OCI-LY1 (cell line): Measurements from ENCODE around the gene CDC42EP3.

Experiments
- H2AFZ ChIP-seq: fragments of 200-600 bp; sonication (generic), shearing (Covaris generic); 2 replicates; pipeline ENCODE4 v1.6.0; 2014; ENCODE audit warnings: antibody characterized with exemption, mild to moderate bottlenecking, low read length
- H3F3A ChIP-seq: fragments of 200-600 bp; sonication (generic), shearing (Covaris generic); 2 replicates; pipeline ENCODE4 v1.6.0; 2014; ENCODE audit warnings: mild to moderate bottlenecking, antibody characterized with exemption, low read length, moderate library complexity; ENCODE audit not compliant: insufficient read depth
- H3K27ac ChIP-seq: fragments of 200-600 bp; sonication (generic); 2 replicates; pipeline ENCODE4 v1.5.1; 2014; ENCODE audit warnings: low read length, mixed run types, mild to moderate bottlenecking, low read depth; ENCODE audit not compliant: poor library complexity, severe bottlenecking
- H3K27me3 ChIP-seq: fragments of 200-600 bp; sonication (generic); 2 replicates; pipeline ENCODE4 v1.6.0; 2014; ENCODE audit warnings: antibody characterized with exemption, mild to moderate bottlenecking, low read length, moderate library complexity; ENCODE audit not compliant: insufficient read depth
- H3K36me3 ChIP-seq: fragments of 200-600 bp; sonication (generic); 2 replicates; pipeline ENCODE4 v1.6.1; 2014; ENCODE audit warnings: mild to moderate bottlenecking, antibody characterized with exemption, low read length, moderate library complexity, mixed read lengths; ENCODE audit not compliant: insufficient read depth
- H3K4me1 ChIP-seq: fragments of 200-600 bp; sonication (generic); 2 replicates; pipeline ENCODE4 v1.5.1; 2014; ENCODE audit warnings: mild to moderate bottlenecking, low read length, moderate library complexity; ENCODE audit not compliant: insufficient read depth, severe bottlenecking
- H3K4me2 ChIP-seq: fragments of 200-600 bp; sonication (generic), shearing (Covaris generic); 2 replicates; pipeline ENCODE4 v1.6.1; 2014; ENCODE audit warnings: low read length
- H3K4me3 ChIP-seq: fragments of 200-600 bp; sonication (generic); 2 replicates; pipeline ENCODE4 v1.5.1; 2014; ENCODE audit warnings: low read length, low read depth, mild to moderate bottlenecking, mixed read lengths; ENCODE audit not compliant: poor library complexity, severe bottlenecking
- H3K79me2 ChIP-seq: fragments of 200-600 bp; shearing (Covaris generic); 2 replicates; pipeline ENCODE4 v1.6.1; 2016; ENCODE audit warnings: mixed run types, low read length, mixed read lengths; ENCODE audit not compliant: insufficient read depth
- H3K9ac ChIP-seq: fragments of 200-600 bp; sonication (generic), shearing (Covaris generic); 2 replicates; pipeline ENCODE4 v1.6.1; 2014; ENCODE audit warnings: mild to moderate bottlenecking, low read length, mixed read lengths
- H3K9me2 ChIP-seq: fragments of 200-600 bp; sonication (generic), shearing (Covaris generic); 2 replicates; pipeline ENCODE4 v1.6.1; 2014; ENCODE audit warnings: low read depth, mild to moderate bottlenecking, low read length, mixed read lengths
- H3K9me3 ChIP-seq: fragments of 200-600 bp; shearing (Covaris generic); 2 replicates; pipeline ENCODE4 v1.6.1; 2014; ENCODE audit warnings: low read length, mixed read lengths
- H4K20me1 ChIP-seq: fragments of 200-600 bp; sonication (generic), shearing (Covaris generic); 2 replicates; pipeline ENCODE4 v1.6.0; 2016; ENCODE audit warnings: mild to moderate bottlenecking, low read length; ENCODE audit not compliant: insufficient read depth
- CTCF ChIP-seq: fragments of 200-600 bp; sonication (generic), shearing (Covaris generic); IDR thresholded peaks from 2 replicates; pipeline ENCODE4 v1.5.1; 2017; ENCODE audit warnings: mild to moderate bottlenecking, antibody characterized with exemption, low read length, moderate library complexity, mixed read lengths
- EZH2 ChIP-seq: fragments of 200-600 bp; sonication (generic), shearing (Covaris generic); IDR thresholded peaks from 2 replicates; pipeline ENCODE4 v1.8.0; 2017; ENCODE audit warnings: borderline replicate concordance, mixed run types, mild to moderate bottlenecking, antibody characterized with exemption, low read length, moderate library complexity, mixed read lengths

CDC42EP3 gene

GRCh38 chr2:37698931-37699481 is 27.6 kb upstream of the CDC42EP3 start:
- no peak overlapping the region for H2AFZ ChIP-seq
- no peak for TF ChIP-seq CTCF
- TF ChIP-seq EZH2, result no peak

GRCh38 chr2:37695336-37695735 is 23.9 kb upstream of the CDC42EP3 start:
- TF ChIP-seq EZH2 (no peak), CTCF (no peak)

More at GRCh38 chr2:37698931-37699481, 27.6 kb upstream of the CDC42EP3 start:
- Histone ChIP-seq H3K27ac (no peak overlapping the region), H3K27me3 (0 out of 2 replicates have a peak, but pooled peaks cover 4% of the 10 kb centered on the region), H3K4me2 (no peak overlapping the region), H3K4me3 (no peak overlapping the region), H3K9me3 (no peaks in the 10 kb centered on the region), H3K9me2 (no peaks in the 10 kb centered on the region), H3K9ac (no peak overlapping the region), H3K79me2 (no peaks in the 10 kb centered on the region), H3K36me3 (no peaks in the 10 kb centered on the region), H3K4me1 (no peaks in the 10 kb centered on the region), H3F3A (no peaks in the 10 kb centered on the region), H4K20me1 (no peaks in the 10 kb centered on the region)

GRCh38 chr2:37692711-37693110 is 21.3 kb upstream of the CDC42EP3 start:
- Histone ChIP-seq H3K4me3 (no peak overlapping the region), H2AFZ (no peak overlapping the region), H3F3A (no peaks in the 10 kb centered on the region), H3K9ac (no peak overlapping the region), H4K20me1 (no peaks in the 10 kb centered on the region), H3K9me2 (no peaks in the 10 kb centered on the region), H3K4me1 (no peaks in the 10 kb centered on the region), H3K9me3 (no peaks in the 10 kb centered on the region), H3K4me2 (no peak overlapping the region), H3K27me3 (no peaks in the 10 kb centered on the region), H3K27ac (no peak overlapping the region), H3K79me2 (no peaks in the 10 kb centered on the region), H3K36me3 (no peaks in the 10 kb centered on the region)
- no peak for TF ChIP-seq EZH2
- TF ChIP-seq CTCF, result no peak

More at GRCh38 chr2:37695336-37695735, 23.9 kb upstream of the CDC42EP3 start:
- no peaks in the 10 kb centered on the region for H4K20me1 ChIP-seq
- H3K4me3 ChIP-seq, result no peak overlapping the region
- no peak overlapping the region for H3K27ac ChIP-seq
- 0 out of 2 replicates have a peak, but pooled peaks cover 4% of the 10 kb centered on the region for H3K27me3 ChIP-seq
- no peaks in the 10 kb centered on the region for H3F3A ChIP-seq
- no peaks in the 10 kb centered on the region for H3K9me2 ChIP-seq
- no peak overlapping the region for H2AFZ ChIP-seq
- H3K4me2 ChIP-seq, result no peak overlapping the region
- no peak overlapping the region for H3K9ac ChIP-seq
- no peaks in the 10 kb centered on the region for H3K9me3 ChIP-seq
- H3K36me3 ChIP-seq, result no peaks in the 10 kb centered on the region
- H3K4me1 ChIP-seq, result no peaks in the 10 kb centered on the region
- no peaks in the 10 kb centered on the region for H3K79me2 ChIP-seq
